ENCODE measurements around the gene ZNF891. TPM values are rescaled to one million over a fixed set of nuclear protein-coding genes. Genes with fewer than 3 reads are reported as not detected.

ZNF891 gene
- total and polyA plus RNA-seq, 2 of the 13 experiments (the other 11 are each of a cell fraction or from before 2014, with no cell fraction given): 1.3 to 2.1 TPM

- TF ChIP-seq PRMT3 (CRISPR knock-in tag; IDR thresholded peaks at IDR 0.05; ENCODE audit: borderline replicate concordance, low read depth): no peak
- TF ChIP-seq XBP1 (CRISPR knock-in tag; IDR thresholded peaks at IDR 0.05): no peak
- TF ChIP-seq ZBTB33 (CRISPR knock-in tag; IDR thresholded peaks at IDR 0.05): no peak
- peak; percentile 7; the same call in 1 of the 2 replicates for TF ChIP-seq PRDM10 (CRISPR knock-in tag; IDR thresholded peaks at IDR 0.05; ENCODE audit: low read depth)
- 0 out of 2 replicates have a peak, but pooled peaks have one; percentile 38 for TF ChIP-seq ZNF33B (CRISPR knock-in tag; IDR thresholded peaks at IDR 0.05)
- peak; percentile 77; the same call in 1 of the 2 replicates for TF ChIP-seq ZNF331 (CRISPR knock-in tag; IDR thresholded peaks at IDR 0.05)
- 0 out of 2 replicates have a peak, but pooled peaks have one; percentile 32 for TF ChIP-seq ZSCAN22 (CRISPR knock-in tag; IDR thresholded peaks at IDR 0.05)
- peak; percentile 77 for TF ChIP-seq MYC (CRISPR knock-in tag; IDR thresholded peaks at IDR 0.05; ENCODE audit: borderline replicate concordance)
- no peak for TF ChIP-seq ARID3A (IDR thresholded peaks at IDR 0.05; ENCODE audit: low read depth, low read length)
- TF ChIP-seq ZNF274 (CRISPR knock-in tag; IDR thresholded peaks at IDR 0.05): peak; percentile 87; the same call in 1 of the 2 replicates
- TF ChIP-seq SOX6 (IDR thresholded peaks at IDR 0.05): no peak
- TF ChIP-seq SOX6 (CRISPR knock-in tag; IDR thresholded peaks at IDR 0.05): peak; percentile 31
- TF ChIP-seq ZSCAN21 (CRISPR knock-in tag; IDR thresholded peaks at IDR 0.05; ENCODE audit: borderline replicate concordance): 0 out of 2 replicates have a peak, but pooled peaks have one; percentile 52
- TF ChIP-seq ATF2 (CRISPR knock-in tag; IDR thresholded peaks at IDR 0.05): peak; percentile 78
- TF ChIP-seq ZNF691 (CRISPR knock-in tag; IDR thresholded peaks at IDR 0.05; ENCODE audit: borderline replicate concordance, low read depth): peak; percentile 52; the same call in 1 of the 2 replicates
- no peak for TF ChIP-seq SMYD3 (CRISPR knock-in tag; IDR thresholded peaks at IDR 0.05)
- TF ChIP-seq NKX3-1 (CRISPR knock-in tag; IDR thresholded peaks at IDR 0.05): peak; percentile 52; the same call in 1 of the 2 replicates
- no peak for TF ChIP-seq ZNF383 (CRISPR knock-in tag; IDR thresholded peaks at IDR 0.05; ENCODE audit: borderline replicate concordance)
- TF ChIP-seq ZNF773 (CRISPR knock-in tag; IDR thresholded peaks at IDR 0.05; ENCODE audit: borderline replicate concordance): no peak; the same call in 1 of the 2 replicates
Measured at GRCh38 chr12:133080368-133081158, 49.5 kb downstream of the ZNF891 start, which contains the start of gene ZNF140 (continued).

All from HepG2 (cell line).